ENCODE results near the gene ZDHHC14. TPM values are rescaled to one million over a fixed set of nuclear protein-coding genes. Genes with fewer than 3 reads are reported as not detected.

The ZDHHC14 gene
- total RNA-seq, 2 experiments from 2014 or later: 1.7 to 2.5 TPM

- Mint-ChIP-seq H3K27ac (no peak overlapping the region), H3K36me3 (ENCODE audit: low read depth) (no peaks in the 10 kb centered on the region), H3K9me3 (no peaks in the 10 kb centered on the region), H3K4me1 (ENCODE audit: low read depth) (no peaks in the 10 kb centered on the region), H3K4me3 (no peak overlapping the region), H3K27me3 (no peaks in the 10 kb centered on the region)
- DNase-seq (no peak), ATAC-seq (no peak)
- TF ChIP-seq CTCF (IDR thresholded peaks at IDR 0.05): no peak
- POLR2A ChIA-PET: no interaction called here
- intact Hi-C loops (cut with micrococcal nuclease): no loop called here
- CTCF ChIA-PET: no interaction called here
Measured at GRCh38 chr6:157434349-157435033, 53.5 kb downstream of the ZDHHC14 start.

GRCh38 chr6:157436219-157436943, 55.4 kb downstream of the ZDHHC14 start:
- DNase-seq (no peak), ATAC-seq (no peak)
- H3K4me3 Mint-ChIP-seq: no peak overlapping the region
- peaks cover 2% of the 10 kb centered on the region for H3K36me3 Mint-ChIP-seq (ENCODE audit: low read depth)
- no peak for TF ChIP-seq CTCF (IDR thresholded peaks at IDR 0.05)
- intact Hi-C loops (cut with micrococcal nuclease): no loop called here
- no peaks in the 10 kb centered on the region for H3K27me3 Mint-ChIP-seq
- no peak overlapping the region for H3K27ac Mint-ChIP-seq
- H3K4me1 Mint-ChIP-seq (ENCODE audit: low read depth): peaks cover 12% of the 10 kb centered on the region
- CTCF ChIA-PET: interaction anchor here (1.0 kb wide), 1 partner anchor 101 kb away, joined by 3 read pairs; no protein-coding TSS in a partner anchor
- POLR2A ChIA-PET: no interaction called here
- H3K9me3 Mint-ChIP-seq: peaks cover 5% of the 10 kb centered on the region

GRCh38 chr6:157436944-157437336, 56.0 kb downstream of the ZDHHC14 start:
- Mint-ChIP-seq H3K4me1 (ENCODE audit: low read depth) (peaks cover 12% of the 10 kb centered on the region), H3K27me3 (no peaks in the 10 kb centered on the region), H3K4me3 (no peak overlapping the region), H3K27ac (no peak overlapping the region), H3K9me3 (peaks cover 7% of the 10 kb centered on the region), H3K36me3 (ENCODE audit: low read depth) (peaks cover 2% of the 10 kb centered on the region)
- ATAC-seq (no peak), DNase-seq (no peak)
- TF ChIP-seq CTCF (IDR thresholded peaks at IDR 0.05): no peak
- POLR2A ChIA-PET: interaction anchor here (1.8 kb wide), 1 partner anchor 15 kb away, joined by 4 read pairs; no protein-coding TSS in a partner anchor
- intact Hi-C loops (cut with micrococcal nuclease): no loop called here
- CTCF ChIA-PET: interaction anchor here (1.0 kb wide), 1 partner anchor 102 kb away, joined by 3 read pairs; no protein-coding TSS in a partner anchor

GRCh38 chr6:157438611-157439111, 57.7 kb downstream of the ZDHHC14 start:
- Mint-ChIP-seq H3K27me3 (no peaks in the 10 kb centered on the region), H3K4me3 (no peak overlapping the region), H3K36me3 (ENCODE audit: low read depth) (peaks cover 7% of the 10 kb centered on the region), H3K27ac (no peak overlapping the region), H3K9me3 (peaks cover 20% of the 10 kb centered on the region), H3K4me1 (ENCODE audit: low read depth) (peaks cover 28% of the 10 kb centered on the region)
- ChIA-PET CTCF (no interaction called here), POLR2A (interaction anchor here (1.8 kb wide), 1 partner anchor 17 kb away, joined by 4 read pairs; no protein-coding TSS in a partner anchor)
- DNase-seq (no peak), ATAC-seq (no peak)
- intact Hi-C loops (cut with micrococcal nuclease): no loop called here
- TF ChIP-seq CTCF (IDR thresholded peaks at IDR 0.05): no peak

GRCh38 chr6:157440171-157440570, 59.2 kb downstream of the ZDHHC14 start:
- intact Hi-C loops (cut with micrococcal nuclease): no loop called here
- Mint-ChIP-seq H3K36me3 (ENCODE audit: low read depth) (peaks cover 7% of the 10 kb centered on the region), H3K9me3 (peaks cover 22% of the 10 kb centered on the region), H3K4me3 (no peak overlapping the region), H3K27ac (no peak overlapping the region), H3K4me1 (ENCODE audit: low read depth) (peaks cover 30% of the 10 kb centered on the region), H3K27me3 (no peaks in the 10 kb centered on the region)
- POLR2A ChIA-PET: no interaction called here
- no peak for TF ChIP-seq CTCF (IDR thresholded peaks at IDR 0.05)
- no peak for DNase-seq
- CTCF ChIA-PET: no interaction called here
- ATAC-seq: no peak

All from activated CD8-positive, alpha-beta T cell treated with anti-CD3 and anti-CD28 coated beads for 36 hours (primary cell).